ENCODE measurements around the gene DOK1. TPM values are rescaled to one million over a fixed set of nuclear protein-coding genes. Genes with fewer than 3 reads are reported as not detected.

DOK1 gene
- polyA plus RNA-seq, 1 donor (not counting 4 experiments of a cell fraction or from before 2014, with no cell fraction given) = 0.97 TPM

- Histone ChIP-seq H4K20me1 (ENCODE audit: control insufficient read depth, extremely low read depth, insufficient read depth, low read length) (no peaks in the 10 kb centered on the region), H3K4me2 (ENCODE audit: control insufficient read depth, extremely low read depth, insufficient read depth, low read depth, low read length) (no peak overlapping the region), H3K9ac (ENCODE audit: control insufficient read depth, extremely low read depth, insufficient read depth, low read length) (no peak overlapping the region), H3K4me3 (ENCODE audit: control insufficient read depth in 2 of 3, extremely low read depth in 1 of 3, insufficient read depth in 2 of 3, low read depth in 1 of 3, low read length in 3 of 3) (no peak overlapping the region), H3K79me2 (ENCODE audit: control insufficient read depth, insufficient read depth, low read length) (peaks cover 8% of the 10 kb centered on the region), H2AFZ (ENCODE audit: control insufficient read depth, low read length) (no peak overlapping the region), H3K27me3 (ENCODE audit: control insufficient read depth, extremely low read depth, insufficient read depth, low read length) (peaks cover 6% of the 10 kb centered on the region), H3K4me1 (ENCODE audit: control insufficient read depth, extremely low read depth, insufficient read depth, low read length) (peaks cover 17% of the 10 kb centered on the region), H3K9me1 (ENCODE audit: control insufficient read depth, extremely low read depth, insufficient read depth, low read length) (no peaks in the 10 kb centered on the region), H3K9me3 (ENCODE audit: control insufficient read depth, low read depth, low read length) (no peaks in the 10 kb centered on the region), H3K27ac (ENCODE audit: control insufficient read depth, insufficient read depth, low read length) (no peak overlapping the region), H3K36me3 (ENCODE audit: control insufficient read depth in 2 of 2, extremely low read depth in 1 of 2, insufficient read depth in 2 of 2, low read length in 2 of 2) (peaks cover 9 to 20% of the 10 kb centered on the region in 2 experiments)
- dilution Hi-C loops (cut with MboI; ENCODE audit: extremely low pct_ligation_motif_present, low sequenced_read_pairs) = no loop called here
- TF ChIP-seq EZH2 (IDR thresholded peaks at IDR 0.05; ENCODE audit: low read length) (no peak), CTCF (optimal IDR thresholded peaks at IDR 0.05 in 1 of 3, IDR thresholded peaks at IDR 0.05 in 1 of 3, conservative IDR thresholded peaks at IDR 0.05 in 1 of 3; ENCODE audit: extremely low read depth in 1 of 3, insufficient read depth in 2 of 3, low read length in 3 of 3) (no peak)
- FAIRE-seq = no peak
- no peak for DNase-seq (ENCODE audit: low read depth, low spot score)
Measured at GRCh38 chr2:74522516-74522915, 32.0 kb upstream of the DOK1 start.

DNA sequence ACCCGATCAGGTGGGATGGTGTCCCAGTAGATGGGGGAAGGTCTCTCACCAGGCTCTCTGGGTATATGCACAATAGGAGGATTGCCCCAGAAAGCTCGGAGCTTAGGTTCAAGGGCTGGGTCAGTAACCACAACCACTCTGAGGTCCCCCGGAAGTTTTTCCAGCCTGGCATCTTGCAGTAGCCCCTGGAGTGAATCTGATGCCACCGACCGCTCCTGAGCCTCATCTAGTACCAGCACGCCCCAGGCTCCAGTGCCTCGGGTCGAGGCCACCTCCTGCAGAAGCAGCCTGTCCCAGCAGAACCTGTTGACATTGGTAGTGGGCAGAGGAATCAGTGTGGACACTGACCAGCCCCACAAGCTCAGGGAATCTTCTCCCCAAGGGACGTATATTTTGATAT lies 30.5 kb upstream of the DOK1 start:
- H3K4me1 ChIP-seq (ENCODE audit: control insufficient read depth, extremely low read depth, insufficient read depth, low read length) = peaks cover 28% of the 10 kb centered on the region
- peaks cover 12 to 30% of the 10 kb centered on the region in 2 experiments for H3K36me3 ChIP-seq (ENCODE audit: control insufficient read depth in 2 of 2, extremely low read depth in 1 of 2, insufficient read depth in 2 of 2, low read length in 2 of 2)
- H3K9me3 ChIP-seq (ENCODE audit: control insufficient read depth, low read depth, low read length) = no peaks in the 10 kb centered on the region
- H3K4me2 ChIP-seq (ENCODE audit: control insufficient read depth, extremely low read depth, insufficient read depth, low read depth, low read length) = no peak overlapping the region
- dilution Hi-C loops (cut with MboI; ENCODE audit: extremely low pct_ligation_motif_present, low sequenced_read_pairs) = no loop called here
- H3K27ac ChIP-seq (ENCODE audit: control insufficient read depth, insufficient read depth, low read length) = no peak overlapping the region
- FAIRE-seq = no peak
- TF ChIP-seq EZH2 (IDR thresholded peaks at IDR 0.05; ENCODE audit: low read length) (no peak), CTCF (optimal IDR thresholded peaks at IDR 0.05 in 1 of 3, IDR thresholded peaks at IDR 0.05 in 1 of 3, conservative IDR thresholded peaks at IDR 0.05 in 1 of 3; ENCODE audit: extremely low read depth in 1 of 3, insufficient read depth in 2 of 3, low read length in 3 of 3) (no peak)
- no peak overlapping the region for H3K4me3 ChIP-seq (ENCODE audit: control insufficient read depth in 2 of 3, extremely low read depth in 1 of 3, insufficient read depth in 2 of 3, low read depth in 1 of 3, low read length in 3 of 3)
- peaks cover 23% of the 10 kb centered on the region for H3K79me2 ChIP-seq (ENCODE audit: control insufficient read depth, insufficient read depth, low read length)
- no peak overlapping the region for H2AFZ ChIP-seq (ENCODE audit: control insufficient read depth, low read length)
- no peaks in the 10 kb centered on the region for H4K20me1 ChIP-seq (ENCODE audit: control insufficient read depth, extremely low read depth, insufficient read depth, low read length)
- H3K9me1 ChIP-seq (ENCODE audit: control insufficient read depth, extremely low read depth, insufficient read depth, low read length) = no peaks in the 10 kb centered on the region
- no peak overlapping the region for H3K9ac ChIP-seq (ENCODE audit: control insufficient read depth, extremely low read depth, insufficient read depth, low read length)
- no peak for DNase-seq (ENCODE audit: low read depth, low spot score)
- H3K27me3 ChIP-seq (ENCODE audit: control insufficient read depth, extremely low read depth, insufficient read depth, low read length) = peaks cover 6% of the 10 kb centered on the region
